Testis (tissue), 3 donors: ENCODE measurements around the gene KRTAP2-3. TPM values are rescaled to one million over a fixed set of nuclear protein-coding genes. Genes with fewer than 3 reads are reported as not detected.
"Not testable (repeated sequence)": the region's sequence is repeated elsewhere in the genome, so short reads cannot be mapped to it uniquely, and the experiment has no call there.

Experiments
- DNase-seq: peaks from one replicate; pipeline ENCODE4 v3.0.0-alpha.2; 2019
- H3K27ac ChIP-seq, 2 donors: fragments of 200-600 bp; sonication (generic); one replicate each; pipeline ENCODE4 v1.5.1; 2019
- H3K27me3 ChIP-seq: fragments of 200-600 bp; sonication (generic); one replicate; pipeline ENCODE4 v1.5.1; 2019
- H3K36me3 ChIP-seq: fragments of 200-600 bp; sonication (generic); one replicate; pipeline ENCODE4 v1.5.1; 2017; ENCODE audit warnings: low read depth; ENCODE audit errors: missing control alignments
- H3K4me1 ChIP-seq: fragments of 200-600 bp; sonication (generic); one replicate; pipeline ENCODE4 v1.5.1; 2019
- H3K4me3 ChIP-seq, 2 donors: fragments of 200-600 bp; sonication (generic); one replicate each; pipeline ENCODE4 v1.5.1; 2017 to 2019
- H3K9me3 ChIP-seq: fragments of 200-600 bp; sonication (generic); one replicate; pipeline ENCODE4 v1.5.1; 2017
- POLR2A ChIP-seq: fragments of 450-650 bp; IDR thresholded peaks from one replicate; pipeline ENCODE4 v1.6.1; 2017; ENCODE audit warnings: antibody characterized with exemption, mild to moderate bottlenecking, moderate library complexity
- WGBS, 2 donors: methylation state at CpG; one replicate each; pipeline ENCODE4 v1.1.5; 2018; 5-methylcytosine and 5-hydroxymethylcytosine counted together
- intact Hi-C: fragments of 100-400 bp; cut with DNase I; formaldehyde crosslinking; loops from one replicate; pipeline ENCODE4 v1.15.1; 2023; ENCODE audit warnings: low total_unique reads
- polyA plus RNA-seq: library from polyadenylated mRNA; stranded (reverse); fragments of 350-450 nt; fragmentation: Illumina TruSeq; extraction: RNeasy Lipid Tissue Mini Kit (QIAGEN cat#74804); gene quantifications from one replicate; pipeline ENCODE4 v1.2.3, GENCODE V29; 2014; ENCODE audit warnings: low read depth, low replicate concordance; ENCODE audit not compliant: insufficient read depth
- total RNA-seq, 2 donors: library from RNA; depleted of rRNA; stranded (reverse); fragments of >200 nt; gene quantifications; one replicate each; pipeline ENCODE4 v1.2.3, GENCODE V29; 2016
- TF ChIP-seq, protein P1 (sequence below), 3 experiments: fragments of 450-650 bp in 2 of 3; fragments of 200-600 bp in 1 of 3; sonication (generic) in 1 of 3; IDR thresholded peaks; one replicate each; pipeline ENCODE4 v1.5.1; 2016 to 2019; ENCODE audit warnings: antibody characterized with exemption in 3 of 3, mild to moderate bottlenecking in 2 of 3, moderate library complexity in 1 of 3

Gene KRTAP2-3
- total and polyA plus RNA-seq, 3 donors from 2014 or later, result not detected

DNA sequence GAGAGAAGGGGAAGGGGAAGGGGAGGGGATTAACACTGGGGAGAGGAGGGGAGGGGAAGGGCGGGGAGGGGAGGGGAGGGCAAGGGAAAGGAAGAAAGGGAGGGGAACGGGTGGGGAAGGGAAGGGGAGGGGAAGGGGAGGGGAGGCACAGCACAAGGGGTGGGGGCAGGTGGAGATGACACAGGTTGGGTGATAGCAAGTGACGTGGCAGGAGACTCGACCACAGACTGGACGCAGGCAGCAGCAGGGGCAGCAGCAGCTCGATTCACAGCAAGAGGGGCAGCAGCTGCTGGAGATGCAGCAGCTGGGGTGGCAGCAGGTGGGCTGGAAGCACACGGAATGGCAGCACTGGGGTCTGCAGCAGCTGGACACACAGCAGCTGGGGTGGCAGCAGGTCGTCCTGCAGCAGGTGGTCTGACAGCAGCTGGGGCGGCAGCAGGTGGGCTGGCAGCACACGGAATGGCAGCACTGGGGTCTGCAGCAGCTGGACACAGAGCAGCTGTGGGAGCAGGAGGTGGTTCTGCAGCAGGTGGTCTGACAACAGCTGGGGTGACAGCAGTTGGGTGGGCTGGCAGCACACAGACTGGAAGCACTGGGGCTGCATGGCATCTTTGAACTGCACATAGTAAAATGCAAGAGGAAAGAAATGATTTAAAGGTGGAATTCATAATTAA lies 41.8 kb upstream of the KRTAP2-3 start, which contains the start of gene KRTAP4-16:
KRTAP4-16 (minus strand) TSS at position 624 of the 674 bp plus-strand sequence; CDS start at position 624, 0 bp downstream.
- intact Hi-C loops, result no loop called here
- WGBS, 2 donors, result 62 to 67% methylated on average over 7 to 10 of the region's 10 CpGs
- TF ChIP-seq, protein P1, sequence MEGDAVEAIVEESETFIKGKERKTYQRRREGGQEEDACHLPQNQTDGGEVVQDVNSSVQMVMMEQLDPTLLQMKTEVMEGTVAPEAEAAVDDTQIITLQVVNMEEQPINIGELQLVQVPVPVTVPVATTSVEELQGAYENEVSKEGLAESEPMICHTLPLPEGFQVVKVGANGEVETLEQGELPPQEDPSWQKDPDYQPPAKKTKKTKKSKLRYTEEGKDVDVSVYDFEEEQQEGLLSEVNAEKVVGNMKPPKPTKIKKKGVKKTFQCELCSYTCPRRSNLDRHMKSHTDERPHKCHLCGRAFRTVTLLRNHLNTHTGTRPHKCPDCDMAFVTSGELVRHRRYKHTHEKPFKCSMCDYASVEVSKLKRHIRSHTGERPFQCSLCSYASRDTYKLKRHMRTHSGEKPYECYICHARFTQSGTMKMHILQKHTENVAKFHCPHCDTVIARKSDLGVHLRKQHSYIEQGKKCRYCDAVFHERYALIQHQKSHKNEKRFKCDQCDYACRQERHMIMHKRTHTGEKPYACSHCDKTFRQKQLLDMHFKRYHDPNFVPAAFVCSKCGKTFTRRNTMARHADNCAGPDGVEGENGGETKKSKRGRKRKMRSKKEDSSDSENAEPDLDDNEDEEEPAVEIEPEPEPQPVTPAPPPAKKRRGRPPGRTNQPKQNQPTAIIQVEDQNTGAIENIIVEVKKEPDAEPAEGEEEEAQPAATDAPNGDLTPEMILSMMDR (IDR thresholded peaks at IDR 0.05), result no peak
- no peak for TF ChIP-seq POLR2A
- no peak for DNase-seq
- no peaks in the 10 kb centered on the region for H3K4me1 ChIP-seq
- H3K9me3 ChIP-seq, result no peaks in the 10 kb centered on the region
- H3K27ac ChIP-seq, result no peak within 1 kb of the TSS
- H3K4me3 ChIP-seq, result no peak within 1 kb of the TSS
- H3K27me3 ChIP-seq, result no peaks in the 10 kb centered on the region
- H3K36me3 ChIP-seq, result no peaks in the 10 kb centered on the region

DNA sequence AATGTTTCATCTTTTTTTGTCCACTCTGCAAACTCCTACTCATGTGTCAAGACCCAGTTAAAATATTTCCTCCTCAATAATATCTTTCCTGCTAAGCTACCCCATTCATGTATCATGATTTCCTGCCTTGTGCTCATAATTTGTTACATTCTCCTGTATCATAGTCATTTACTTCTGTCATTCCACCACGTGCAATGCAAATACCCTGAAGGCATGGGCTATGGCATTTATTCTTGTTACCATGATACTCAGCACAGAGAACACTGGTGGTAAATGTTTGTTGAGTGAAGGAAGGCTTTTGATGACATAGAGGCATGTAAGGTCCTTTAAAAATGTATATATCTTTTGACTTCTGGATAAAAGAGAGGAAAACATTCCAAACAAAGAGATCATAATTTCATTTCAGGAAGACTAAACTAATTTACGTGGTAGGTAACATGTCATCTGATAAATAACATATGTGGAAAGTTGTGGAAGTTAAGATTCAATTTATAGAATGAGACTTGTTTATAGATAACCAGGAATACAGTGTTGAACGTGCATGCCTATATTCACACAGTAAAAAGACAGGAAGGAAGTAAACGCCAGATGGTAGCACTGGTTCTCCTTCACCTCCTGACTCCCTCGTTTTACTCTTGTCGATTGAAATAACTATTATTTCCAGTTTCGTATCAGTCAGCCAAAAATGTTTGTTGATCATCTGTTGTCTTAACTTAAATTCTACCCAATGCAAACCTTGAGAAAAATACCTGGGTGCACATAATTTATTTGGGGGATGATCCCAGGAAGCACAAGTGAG lies 40.0 kb upstream of the KRTAP2-3 start:
- WGBS, 2 donors, result 72 to 73% methylated on average over 7 of the region's 7 CpGs
- DNase-seq, H3K9me3 ChIP-seq, H3K27me3 ChIP-seq, intact Hi-C loops, H3K4me1 ChIP-seq, H3K36me3 ChIP-seq, H3K27ac ChIP-seq, H3K4me3 ChIP-seq: not testable (repeated sequence)

DNA sequence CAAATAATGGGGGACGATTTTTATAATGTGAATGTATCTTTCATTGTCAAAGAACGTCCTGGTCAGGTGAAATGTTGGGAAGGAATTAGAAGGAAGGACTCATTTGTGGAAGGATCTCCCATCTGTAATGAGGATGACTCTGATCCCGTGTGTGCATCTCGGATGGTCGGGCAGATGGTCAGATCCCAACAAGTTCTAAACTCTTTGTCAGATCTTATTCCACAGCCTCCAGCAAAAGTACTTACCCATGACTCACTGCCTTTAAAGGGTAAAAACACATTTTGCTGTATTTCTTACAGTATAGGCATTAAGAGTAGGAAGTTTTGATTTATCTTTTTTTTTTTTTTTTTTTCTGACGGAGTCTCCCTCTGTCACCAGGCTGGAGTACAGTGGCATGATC lies 38.6 kb upstream of the KRTAP2-3 start:
- Histone ChIP-seq H3K4me1 (no peaks in the 10 kb centered on the region), H3K9me3 (no peaks in the 10 kb centered on the region), H3K36me3 (no peaks in the 10 kb centered on the region), H3K4me3 (no peak overlapping the region), H3K27me3 (no peaks in the 10 kb centered on the region), H3K27ac (no peak overlapping the region)
- intact Hi-C loops, result no loop called here
- no peak for TF ChIP-seq POLR2A
- TF ChIP-seq, protein P1 (IDR thresholded peaks at IDR 0.05), result no peak
- WGBS, 2 donors, result 77 to 80% methylated on average over 6 of the region's 6 CpGs
- no peak for DNase-seq

DNA sequence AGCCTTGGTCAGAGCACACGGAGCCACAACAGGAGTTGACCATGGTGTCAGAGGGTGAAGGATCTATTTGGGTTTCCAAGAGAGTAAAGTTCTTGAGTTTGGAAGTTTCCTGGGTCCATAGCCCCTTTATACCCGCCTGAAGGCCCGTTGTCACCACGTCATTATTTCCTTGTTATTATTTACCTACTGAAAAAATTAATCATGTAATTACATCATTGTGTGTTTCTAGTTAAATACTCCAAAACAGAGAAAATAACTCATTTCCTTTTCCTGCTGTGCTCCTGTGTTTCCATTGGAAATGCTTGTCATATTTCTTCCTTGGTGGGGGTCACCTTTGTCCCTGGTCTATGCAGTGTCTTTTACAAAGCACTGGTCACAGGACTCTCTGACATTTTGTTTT lies 38.1 kb upstream of the KRTAP2-3 start, which contains the start of gene KRTAP4-8:
KRTAP4-8 (minus strand) TSS at position 101 of the 400 bp plus-strand sequence; CDS start at position 43, 58 bp downstream.
- no peak for DNase-seq
- TF ChIP-seq POLR2A, result no peak
- TF ChIP-seq, protein P1 (IDR thresholded peaks at IDR 0.05), result no peak
- Histone ChIP-seq H3K27me3 (no peaks in the 10 kb centered on the region), H3K4me3 (no peak within 1 kb of the TSS), H3K4me1 (no peaks in the 10 kb centered on the region), H3K27ac (no peak within 1 kb of the TSS), H3K36me3 (no peaks in the 10 kb centered on the region), H3K9me3 (no peaks in the 10 kb centered on the region)
- intact Hi-C loops, result no loop called here
- 71 to 74% methylated on average over 4 of the region's 4 CpGs for WGBS, 2 donors

DNA sequence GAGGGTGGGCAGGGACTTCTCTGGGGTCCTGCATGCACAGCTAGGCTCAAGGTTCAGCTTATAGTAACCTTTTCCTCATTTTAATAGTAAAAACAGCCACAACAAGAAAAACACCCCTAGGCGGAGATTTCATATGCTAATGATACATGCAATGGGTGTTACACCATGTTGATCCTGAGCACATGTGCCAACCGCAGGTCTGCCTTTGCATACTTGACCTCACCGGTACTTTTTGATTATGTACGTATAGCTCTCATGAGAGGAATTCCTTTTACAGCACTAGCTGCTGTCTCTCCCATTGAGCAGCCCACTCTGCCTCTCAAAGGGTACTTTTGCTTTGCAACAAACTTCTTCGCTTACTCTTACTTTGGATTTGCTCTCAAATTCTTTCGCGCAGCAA lies 36.1 kb upstream of the KRTAP2-3 start:
- Histone ChIP-seq H3K4me1 (no peaks in the 10 kb centered on the region), H3K36me3 (no peaks in the 10 kb centered on the region), H3K9me3 (no peaks in the 10 kb centered on the region), H3K27me3 (no peaks in the 10 kb centered on the region), H3K4me3 (no peak overlapping the region), H3K27ac (no peak overlapping the region)
- 89 to 91% methylated on average over 7 of the region's 7 CpGs for WGBS, 2 donors
- TF ChIP-seq POLR2A, result no peak
- TF ChIP-seq, protein P1 (IDR thresholded peaks at IDR 0.05), result no peak
- intact Hi-C loops, result no loop called here
- no peak for DNase-seq

DNA sequence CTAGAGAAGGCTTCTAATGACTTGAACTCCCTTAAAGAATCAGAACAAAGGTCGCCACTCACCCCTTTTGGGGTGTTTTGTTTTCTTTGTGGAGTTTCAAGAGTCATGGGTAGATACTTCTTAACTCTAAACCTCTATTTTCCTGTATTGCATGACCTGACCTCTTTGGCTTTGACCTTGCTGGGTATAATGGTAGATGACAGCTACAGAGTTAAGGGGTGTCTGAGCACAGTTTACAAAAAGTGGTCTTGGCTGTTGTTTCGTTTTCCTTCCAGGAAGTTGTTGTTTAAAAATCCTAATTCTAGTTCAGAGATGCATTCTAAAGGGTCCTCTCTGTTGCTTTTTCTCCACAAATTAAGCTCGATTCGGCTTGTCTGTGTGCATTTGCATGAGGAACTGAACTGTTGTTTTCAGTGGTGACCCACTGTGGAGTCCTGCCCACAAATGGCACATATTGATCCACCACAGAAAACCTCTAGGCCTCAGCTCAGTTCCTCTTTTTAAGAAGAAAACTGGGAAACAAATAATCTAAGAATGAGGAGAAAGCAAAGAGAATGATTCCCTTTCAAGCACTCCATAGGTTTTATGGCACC lies 28.9 kb upstream of the KRTAP2-3 start:
- H3K36me3 ChIP-seq, H3K4me1 ChIP-seq, H3K27me3 ChIP-seq, intact Hi-C loops, H3K4me3 ChIP-seq, H3K9me3 ChIP-seq, H3K27ac ChIP-seq, DNase-seq: not testable (repeated sequence)
- 62 to 75% methylated on average over 4 of the region's 4 CpGs for WGBS, 2 donors

DNA sequence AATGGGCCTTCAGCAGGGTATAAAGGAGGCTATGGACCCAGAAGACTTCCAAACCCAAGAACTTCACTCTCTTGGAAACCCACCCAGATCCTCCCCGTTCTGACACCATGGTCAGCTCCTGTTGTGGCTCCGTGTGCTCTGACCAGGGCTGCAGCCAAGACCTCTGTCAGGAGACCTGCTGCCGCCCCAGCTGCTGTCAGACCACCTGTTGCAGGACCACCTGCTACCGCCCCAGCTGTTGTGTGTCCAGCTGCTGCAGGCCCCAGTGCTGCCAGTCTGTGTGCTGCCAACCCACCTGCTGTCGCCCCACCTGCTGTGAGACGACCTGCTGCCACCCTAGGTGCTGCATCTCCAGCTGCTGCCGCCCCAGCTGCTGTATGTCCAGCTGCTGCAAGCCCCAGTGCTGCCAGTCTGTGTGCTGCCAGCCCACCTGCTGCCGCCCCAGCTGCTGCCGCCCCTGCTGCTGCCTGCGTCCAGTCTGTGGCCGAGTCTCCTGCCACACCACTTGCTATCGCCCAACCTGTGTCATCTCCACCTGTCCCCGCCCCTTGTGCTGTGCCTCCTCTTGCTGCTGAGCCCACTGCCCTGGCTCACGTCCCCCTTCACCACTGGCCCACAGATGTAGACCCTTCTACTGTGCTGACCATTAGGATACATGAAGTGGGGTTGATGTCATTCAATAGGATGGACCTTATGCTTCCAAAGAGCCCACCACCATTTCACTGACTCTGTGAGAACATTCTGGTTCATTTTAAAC lies 24.4 kb upstream of the KRTAP2-3 start, which contains the start of gene KRTAP4-7:
KRTAP4-7 (plus strand) TSS at position 51 of the 757 bp plus-strand sequence; CDS start at position 108, 57 bp downstream.
- H3K27me3 ChIP-seq, DNase-seq, H3K4me3 ChIP-seq, intact Hi-C loops, H3K4me1 ChIP-seq, H3K9me3 ChIP-seq, H3K27ac ChIP-seq, H3K36me3 ChIP-seq: not testable (repeated sequence)
- 73 to 83% methylated on average over 5 to 11 of the region's 14 CpGs for WGBS, 2 donors
